H1 (cell line): ENCODE results near the gene LIPC. TPM values are rescaled to one million over a fixed set of nuclear protein-coding genes. Genes with fewer than 3 reads are reported as not detected.

Experiments used
- polyA plus RNA-seq, 7 experiments: library from polyadenylated mRNA; depleted of rRNA in 3 of 7; stranded (reverse) in 5 of 7; unstranded in 2 of 7; fragments of >200 nt in 5 of 7; fragments of 200-250 nt in 2 of 7; gene quantifications; 1 replicate in 5 of 7; 2 replicates in 1 of 7; 4 replicates in 1 of 7; pipeline versions ENCODE4 v1.2.1 to v1.2.3, GENCODE V29; 2011 to 2013; ENCODE audit warnings: missing spikeins in 2 of 7, mixed read lengths in 2 of 7
- total RNA-seq: library from RNA; stranded (reverse); fragmentation: NEBNext Ultra II Directional; extraction: Animal tissue kit (Norgen Biotek cat#: 25700); gene quantifications from 2 replicates; pipeline ENCODE4 v1.2.1, GENCODE V29; 2021
- TF ChIP-seq, protein P1 (sequence below): fragments of 300-600 bp; sonication (generic); IDR thresholded peaks from 2 replicates; pipeline ENCODE4 v1.7.1; 2012; ENCODE audit warnings: low read length, moderate library complexity, mild to moderate bottlenecking, inconsistent platforms; ENCODE audit not compliant: insufficient replicate concordance

LIPC gene
- total and polyA plus RNA-seq, 2 of the 8 experiments (the other 6 are each of a cell fraction or from before 2014, with no cell fraction given), result not detected

DNA sequence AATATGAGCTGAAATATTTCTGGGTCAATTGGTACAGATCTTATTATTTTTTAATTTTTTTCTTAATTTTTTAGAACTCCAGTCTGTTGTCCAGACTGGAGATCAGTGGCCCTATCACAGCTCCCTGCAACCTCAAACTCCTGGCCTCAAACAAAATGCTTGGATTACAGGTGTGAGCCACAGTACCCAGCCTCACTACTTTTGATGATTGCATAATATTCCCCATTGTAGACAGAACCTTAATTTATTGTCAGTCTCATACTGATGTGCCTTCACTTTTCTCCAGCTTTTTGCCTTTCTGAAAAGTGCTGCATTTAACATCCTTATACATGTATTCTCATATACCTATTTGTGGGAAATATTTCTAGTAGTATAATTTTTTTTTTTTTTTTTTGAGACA lies 144.9 kb downstream of the LIPC start (continued):
- TF ChIP-seq, protein P1, sequence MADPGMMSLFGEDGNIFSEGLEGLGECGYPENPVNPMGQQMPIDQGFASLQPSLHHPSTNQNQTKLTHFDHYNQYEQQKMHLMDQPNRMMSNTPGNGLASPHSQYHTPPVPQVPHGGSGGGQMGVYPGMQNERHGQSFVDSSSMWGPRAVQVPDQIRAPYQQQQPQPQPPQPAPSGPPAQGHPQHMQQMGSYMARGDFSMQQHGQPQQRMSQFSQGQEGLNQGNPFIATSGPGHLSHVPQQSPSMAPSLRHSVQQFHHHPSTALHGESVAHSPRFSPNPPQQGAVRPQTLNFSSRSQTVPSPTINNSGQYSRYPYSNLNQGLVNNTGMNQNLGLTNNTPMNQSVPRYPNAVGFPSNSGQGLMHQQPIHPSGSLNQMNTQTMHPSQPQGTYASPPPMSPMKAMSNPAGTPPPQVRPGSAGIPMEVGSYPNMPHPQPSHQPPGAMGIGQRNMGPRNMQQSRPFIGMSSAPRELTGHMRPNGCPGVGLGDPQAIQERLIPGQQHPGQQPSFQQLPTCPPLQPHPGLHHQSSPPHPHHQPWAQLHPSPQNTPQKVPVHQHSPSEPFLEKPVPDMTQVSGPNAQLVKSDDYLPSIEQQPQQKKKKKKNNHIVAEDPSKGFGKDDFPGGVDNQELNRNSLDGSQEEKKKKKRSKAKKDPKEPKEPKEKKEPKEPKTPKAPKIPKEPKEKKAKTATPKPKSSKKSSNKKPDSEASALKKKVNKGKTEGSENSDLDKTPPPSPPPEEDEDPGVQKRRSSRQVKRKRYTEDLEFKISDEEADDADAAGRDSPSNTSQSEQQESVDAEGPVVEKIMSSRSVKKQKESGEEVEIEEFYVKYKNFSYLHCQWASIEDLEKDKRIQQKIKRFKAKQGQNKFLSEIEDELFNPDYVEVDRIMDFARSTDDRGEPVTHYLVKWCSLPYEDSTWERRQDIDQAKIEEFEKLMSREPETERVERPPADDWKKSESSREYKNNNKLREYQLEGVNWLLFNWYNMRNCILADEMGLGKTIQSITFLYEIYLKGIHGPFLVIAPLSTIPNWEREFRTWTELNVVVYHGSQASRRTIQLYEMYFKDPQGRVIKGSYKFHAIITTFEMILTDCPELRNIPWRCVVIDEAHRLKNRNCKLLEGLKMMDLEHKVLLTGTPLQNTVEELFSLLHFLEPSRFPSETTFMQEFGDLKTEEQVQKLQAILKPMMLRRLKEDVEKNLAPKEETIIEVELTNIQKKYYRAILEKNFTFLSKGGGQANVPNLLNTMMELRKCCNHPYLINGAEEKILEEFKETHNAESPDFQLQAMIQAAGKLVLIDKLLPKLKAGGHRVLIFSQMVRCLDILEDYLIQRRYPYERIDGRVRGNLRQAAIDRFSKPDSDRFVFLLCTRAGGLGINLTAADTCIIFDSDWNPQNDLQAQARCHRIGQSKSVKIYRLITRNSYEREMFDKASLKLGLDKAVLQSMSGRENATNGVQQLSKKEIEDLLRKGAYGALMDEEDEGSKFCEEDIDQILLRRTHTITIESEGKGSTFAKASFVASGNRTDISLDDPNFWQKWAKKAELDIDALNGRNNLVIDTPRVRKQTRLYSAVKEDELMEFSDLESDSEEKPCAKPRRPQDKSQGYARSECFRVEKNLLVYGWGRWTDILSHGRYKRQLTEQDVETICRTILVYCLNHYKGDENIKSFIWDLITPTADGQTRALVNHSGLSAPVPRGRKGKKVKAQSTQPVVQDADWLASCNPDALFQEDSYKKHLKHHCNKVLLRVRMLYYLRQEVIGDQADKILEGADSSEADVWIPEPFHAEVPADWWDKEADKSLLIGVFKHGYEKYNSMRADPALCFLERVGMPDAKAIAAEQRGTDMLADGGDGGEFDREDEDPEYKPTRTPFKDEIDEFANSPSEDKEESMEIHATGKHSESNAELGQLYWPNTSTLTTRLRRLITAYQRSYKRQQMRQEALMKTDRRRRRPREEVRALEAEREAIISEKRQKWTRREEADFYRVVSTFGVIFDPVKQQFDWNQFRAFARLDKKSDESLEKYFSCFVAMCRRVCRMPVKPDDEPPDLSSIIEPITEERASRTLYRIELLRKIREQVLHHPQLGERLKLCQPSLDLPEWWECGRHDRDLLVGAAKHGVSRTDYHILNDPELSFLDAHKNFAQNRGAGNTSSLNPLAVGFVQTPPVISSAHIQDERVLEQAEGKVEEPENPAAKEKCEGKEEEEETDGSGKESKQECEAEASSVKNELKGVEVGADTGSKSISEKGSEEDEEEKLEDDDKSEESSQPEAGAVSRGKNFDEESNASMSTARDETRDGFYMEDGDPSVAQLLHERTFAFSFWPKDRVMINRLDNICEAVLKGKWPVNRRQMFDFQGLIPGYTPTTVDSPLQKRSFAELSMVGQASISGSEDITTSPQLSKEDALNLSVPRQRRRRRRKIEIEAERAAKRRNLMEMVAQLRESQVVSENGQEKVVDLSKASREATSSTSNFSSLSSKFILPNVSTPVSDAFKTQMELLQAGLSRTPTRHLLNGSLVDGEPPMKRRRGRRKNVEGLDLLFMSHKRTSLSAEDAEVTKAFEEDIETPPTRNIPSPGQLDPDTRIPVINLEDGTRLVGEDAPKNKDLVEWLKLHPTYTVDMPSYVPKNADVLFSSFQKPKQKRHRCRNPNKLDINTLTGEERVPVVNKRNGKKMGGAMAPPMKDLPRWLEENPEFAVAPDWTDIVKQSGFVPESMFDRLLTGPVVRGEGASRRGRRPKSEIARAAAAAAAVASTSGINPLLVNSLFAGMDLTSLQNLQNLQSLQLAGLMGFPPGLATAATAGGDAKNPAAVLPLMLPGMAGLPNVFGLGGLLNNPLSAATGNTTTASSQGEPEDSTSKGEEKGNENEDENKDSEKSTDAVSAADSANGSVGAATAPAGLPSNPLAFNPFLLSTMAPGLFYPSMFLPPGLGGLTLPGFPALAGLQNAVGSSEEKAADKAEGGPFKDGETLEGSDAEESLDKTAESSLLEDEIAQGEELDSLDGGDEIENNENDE, result no peak
